Measurements from ENCODE around the gene LRRC71.
A peak's percentile ranks its signal among the peaks of the same experiment; 100 is the strongest.

LRRC71 gene

GRCh38 chr1:156920233-156921052 lies at the start of gene LRRC71:
Gene LRRC71 (plus strand): TSS chr1:156920632. CDS start chr1:156920804, 172 bp downstream.
- DNase-seq (ENCODE audit: low read depth in 2 of 2): peak; percentile 62 to 65

GRCh38 chr1:156873659-156874058 lies 46.8 kb upstream of the LRRC71 start:
- no peak for DNase-seq (ENCODE audit: low read depth in 2 of 2)

DNA sequence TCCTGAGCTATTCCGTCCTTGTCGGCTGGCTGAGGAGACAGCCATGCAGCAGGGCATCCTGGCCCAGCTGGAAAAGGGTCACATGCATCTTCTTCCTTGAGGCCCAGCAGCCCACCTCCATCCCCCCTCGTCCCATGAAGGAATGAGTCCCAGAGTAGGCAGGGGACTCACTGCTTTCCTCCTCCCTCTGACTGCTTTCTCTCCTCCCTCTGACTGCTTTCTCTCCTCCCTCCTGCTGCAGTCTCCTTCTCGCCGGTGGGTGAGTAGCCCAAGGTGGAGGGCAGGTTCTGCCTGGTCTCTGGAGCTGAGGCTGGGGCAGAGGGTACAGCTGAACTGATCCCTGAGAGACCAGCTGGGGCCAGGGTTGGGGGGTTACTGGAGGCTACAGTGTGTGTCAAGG lies 46.3 kb upstream of the LRRC71 start:
- no peak for DNase-seq (ENCODE audit: low read depth in 2 of 2)

- DNase-seq (ENCODE audit: low read depth in 2 of 2): no peak
Measured at GRCh38 chr1:156874572-156875340, 45.7 kb upstream of the LRRC71 start.

DNA sequence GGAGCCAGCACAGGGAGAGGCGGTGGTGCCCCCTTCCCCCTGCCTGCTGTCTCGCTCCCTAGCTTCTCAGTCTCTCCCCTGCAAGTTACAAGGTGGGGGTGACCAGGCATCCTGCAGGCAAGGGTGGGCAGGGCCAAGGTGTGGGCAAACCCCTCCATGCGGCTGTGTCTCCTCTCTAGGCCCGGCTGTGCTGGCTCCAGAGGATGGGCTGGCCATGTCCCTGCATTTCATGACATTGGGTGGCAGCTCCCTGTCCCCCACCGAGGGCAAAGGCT lies 45.2 kb upstream of the LRRC71 start:
- DNase-seq (ENCODE audit: low read depth in 2 of 2): no peak

DNA sequence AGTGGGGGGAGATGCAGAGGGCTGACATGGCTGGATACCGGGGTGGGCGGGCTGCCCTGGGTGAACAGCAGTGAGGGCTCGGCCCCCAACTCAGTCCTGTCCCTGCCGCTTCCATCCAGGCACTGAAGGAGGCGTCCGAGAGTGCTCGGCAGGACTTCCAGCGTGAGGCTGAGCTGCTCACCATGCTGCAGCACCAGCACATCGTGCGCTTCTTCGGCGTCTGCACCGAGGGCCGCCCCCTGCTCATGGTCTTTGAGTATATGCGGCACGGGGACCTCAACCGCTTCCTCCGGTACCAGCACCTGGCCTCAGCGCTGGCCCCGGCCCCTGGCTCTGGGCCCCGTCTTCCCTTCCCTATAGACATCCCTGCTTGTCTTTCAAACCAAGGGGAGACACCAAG lies 44.2 kb upstream of the LRRC71 start:
- no peak for DNase-seq (ENCODE audit: low read depth in 2 of 2)

GRCh38 chr1:156877433-156878170 lies 42.8 kb upstream of the LRRC71 start:
- no peak for DNase-seq (ENCODE audit: low read depth in 2 of 2)

DNA sequence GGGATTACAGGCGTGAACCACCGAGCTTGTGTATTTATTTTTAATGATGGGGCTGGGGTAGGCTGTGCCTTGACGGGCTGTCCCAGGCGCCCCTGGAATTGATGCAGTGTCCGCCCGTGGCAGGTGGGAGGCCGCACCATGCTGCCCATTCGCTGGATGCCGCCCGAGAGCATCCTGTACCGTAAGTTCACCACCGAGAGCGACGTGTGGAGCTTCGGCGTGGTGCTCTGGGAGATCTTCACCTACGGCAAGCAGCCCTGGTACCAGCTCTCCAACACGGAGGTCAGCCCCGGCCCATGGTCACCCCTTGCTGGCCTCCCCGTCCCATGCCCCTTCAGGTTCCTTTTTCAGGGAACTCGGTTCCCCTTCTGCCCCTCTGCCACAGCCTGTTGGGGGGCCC lies 40.6 kb upstream of the LRRC71 start:
- no peak for DNase-seq (ENCODE audit: low read depth in 2 of 2)

- no peak for DNase-seq (ENCODE audit: low read depth in 2 of 2)
Measured at GRCh38 chr1:156880473-156880872, 40.0 kb upstream of the LRRC71 start.

DNA sequence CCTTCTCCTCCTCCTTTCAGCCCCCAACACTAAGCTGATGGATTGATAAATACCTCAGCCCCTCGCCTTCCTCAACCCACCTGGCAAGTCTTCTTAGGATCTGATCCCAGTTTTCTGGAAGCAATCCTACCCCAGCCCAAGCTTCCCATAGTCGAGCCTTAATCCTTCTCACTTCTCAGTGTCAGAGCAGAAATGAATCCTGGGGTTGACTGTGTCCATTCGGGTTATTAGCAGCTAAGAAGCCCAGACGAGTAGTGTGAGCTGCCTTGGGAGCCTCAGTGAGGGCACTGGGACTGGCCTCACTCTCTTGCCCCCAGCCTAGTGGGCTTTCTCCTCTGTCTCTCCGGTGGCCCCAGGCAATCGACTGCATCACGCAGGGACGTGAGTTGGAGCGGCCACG lies 39.3 kb upstream of the LRRC71 start:
- DNase-seq (ENCODE audit: low read depth in 2 of 2): no peak

DNA sequence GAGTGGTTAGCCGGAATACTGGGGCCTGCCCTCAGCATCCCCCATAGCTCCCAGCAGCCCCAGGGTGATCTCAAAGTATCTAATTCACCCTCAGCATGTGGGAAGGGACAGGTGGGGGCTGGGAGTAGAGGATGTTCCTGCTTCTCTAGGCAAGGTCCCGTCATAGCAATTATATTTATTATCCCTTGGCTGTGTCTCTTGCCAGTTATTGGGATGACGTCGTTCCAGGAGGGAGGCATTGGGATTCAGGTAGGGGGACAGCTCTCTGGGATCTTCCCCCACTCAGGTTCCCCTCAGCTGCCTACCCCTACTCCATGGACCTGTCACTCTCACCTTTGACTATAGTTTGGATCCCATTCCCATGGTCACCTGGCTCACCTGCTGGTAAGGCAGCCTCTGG lies 38.8 kb upstream of the LRRC71 start:
- no peak for DNase-seq (ENCODE audit: low read depth in 2 of 2)

DNA sequence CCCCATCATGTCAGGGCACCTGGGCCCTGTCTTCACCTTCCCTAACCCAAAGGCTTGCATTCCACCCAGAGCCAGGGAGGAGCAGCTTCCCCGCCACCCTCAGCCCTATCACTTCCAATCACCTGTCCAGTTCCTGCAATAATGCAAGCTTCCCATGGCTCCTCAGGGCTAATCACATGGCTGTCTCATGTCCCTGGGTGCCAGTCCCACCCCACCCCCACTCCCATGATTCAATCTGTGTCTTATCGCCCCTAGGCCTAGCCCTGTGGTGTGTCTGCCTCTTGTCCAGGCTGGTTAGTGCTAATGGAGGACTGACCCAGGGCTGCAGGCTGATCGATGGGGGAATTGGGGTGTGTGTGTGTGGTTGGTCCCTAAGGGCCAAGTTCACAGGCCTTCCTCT lies 37.9 kb upstream of the LRRC71 start:
- DNase-seq (ENCODE audit: low read depth in 2 of 2): no peak

- no peak for DNase-seq (ENCODE audit: low read depth in 2 of 2)
Measured at GRCh38 chr1:156883919-156884318, 36.5 kb upstream of the LRRC71 start.

DNA sequence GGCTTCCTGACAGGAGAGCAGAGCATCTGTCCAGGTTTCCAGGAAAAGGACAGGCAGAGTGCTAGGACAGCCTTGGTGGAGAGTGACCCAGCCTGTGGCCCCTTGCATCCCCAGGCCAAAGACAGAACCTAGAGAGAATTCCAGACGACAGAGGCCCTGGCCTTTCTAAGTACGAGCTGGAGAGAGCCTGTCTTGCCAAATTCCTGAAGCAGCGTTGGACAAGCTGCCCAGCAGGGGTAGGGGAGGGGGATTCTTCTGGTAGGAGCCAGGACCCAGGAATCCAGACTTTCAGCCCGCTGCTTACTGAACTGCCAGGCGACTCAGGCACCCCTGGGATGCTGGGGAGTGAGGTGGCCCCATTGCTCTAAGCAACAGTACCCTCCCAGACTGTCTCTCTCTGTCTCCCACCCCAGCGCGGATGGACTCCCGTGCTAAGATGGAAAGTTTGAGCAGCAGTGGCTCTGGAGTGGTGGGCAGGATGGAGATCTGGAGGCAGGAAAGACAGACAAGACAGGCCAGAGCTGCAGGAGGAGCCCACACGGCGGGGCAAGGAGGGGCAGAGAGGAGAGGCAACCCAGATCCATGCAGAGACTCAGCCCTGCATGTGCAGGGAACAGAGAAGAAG lies 35.8 kb upstream of the LRRC71 start:
- DNase-seq (ENCODE audit: low read depth in 2 of 2): no peak

- DNase-seq (ENCODE audit: low read depth in 2 of 2): no peak
Measured at GRCh38 chr1:156885314-156885713, 35.1 kb upstream of the LRRC71 start.

DNA sequence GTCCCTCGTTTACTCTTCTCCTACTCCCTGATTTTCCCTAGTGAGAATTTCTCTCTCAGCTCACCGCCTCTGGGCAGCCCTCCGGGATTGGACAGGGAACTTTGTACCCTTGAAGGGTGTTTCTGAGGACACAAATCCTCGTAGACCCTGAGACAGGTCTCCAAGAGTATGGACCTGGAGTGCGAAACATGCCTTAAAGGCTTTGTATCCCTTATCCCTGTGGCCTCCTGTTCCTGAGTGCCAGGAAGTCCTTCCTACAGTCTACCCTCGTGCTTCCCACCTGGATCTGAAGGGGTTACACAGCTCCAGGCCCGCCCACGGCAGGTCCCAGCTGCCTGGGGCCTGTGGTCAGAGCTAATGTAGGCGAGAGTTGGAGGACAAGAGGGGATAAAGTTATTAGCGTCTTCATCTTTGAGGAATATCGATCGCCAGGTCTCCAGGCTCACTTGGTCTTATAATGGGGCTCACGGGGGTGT lies 34.5 kb upstream of the LRRC71 start:
- no peak for DNase-seq (ENCODE audit: low read depth in 2 of 2)

GRCh38 chr1:156886583-156887281 lies 33.7 kb upstream of the LRRC71 start:
- no peak for DNase-seq (ENCODE audit: low read depth in 2 of 2)

DNA sequence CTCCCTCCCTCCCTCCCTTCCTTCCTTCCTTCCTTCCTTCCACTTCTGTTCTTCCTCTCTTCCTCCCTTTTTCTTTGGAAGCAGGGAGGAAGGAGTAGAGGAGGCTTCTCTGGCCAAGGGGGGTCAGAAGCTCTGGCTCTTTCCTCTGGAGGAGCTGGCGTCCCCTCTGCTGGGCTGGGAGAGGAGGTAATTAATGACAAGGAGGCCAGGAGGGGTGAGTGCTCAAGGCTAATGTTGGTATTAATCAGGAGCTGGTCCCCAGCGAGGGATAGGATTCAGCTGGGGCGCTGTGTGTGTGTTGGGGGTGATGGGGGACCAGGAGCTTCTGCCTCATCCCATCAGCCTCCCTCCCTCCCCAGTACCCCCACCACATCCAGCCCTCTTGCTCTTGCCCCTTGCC lies 33.1 kb upstream of the LRRC71 start:
- no peak for DNase-seq (ENCODE audit: low read depth in 2 of 2)

- no peak for DNase-seq (ENCODE audit: low read depth in 2 of 2)
Measured at GRCh38 chr1:156887734-156888133, 32.7 kb upstream of the LRRC71 start.

DNA sequence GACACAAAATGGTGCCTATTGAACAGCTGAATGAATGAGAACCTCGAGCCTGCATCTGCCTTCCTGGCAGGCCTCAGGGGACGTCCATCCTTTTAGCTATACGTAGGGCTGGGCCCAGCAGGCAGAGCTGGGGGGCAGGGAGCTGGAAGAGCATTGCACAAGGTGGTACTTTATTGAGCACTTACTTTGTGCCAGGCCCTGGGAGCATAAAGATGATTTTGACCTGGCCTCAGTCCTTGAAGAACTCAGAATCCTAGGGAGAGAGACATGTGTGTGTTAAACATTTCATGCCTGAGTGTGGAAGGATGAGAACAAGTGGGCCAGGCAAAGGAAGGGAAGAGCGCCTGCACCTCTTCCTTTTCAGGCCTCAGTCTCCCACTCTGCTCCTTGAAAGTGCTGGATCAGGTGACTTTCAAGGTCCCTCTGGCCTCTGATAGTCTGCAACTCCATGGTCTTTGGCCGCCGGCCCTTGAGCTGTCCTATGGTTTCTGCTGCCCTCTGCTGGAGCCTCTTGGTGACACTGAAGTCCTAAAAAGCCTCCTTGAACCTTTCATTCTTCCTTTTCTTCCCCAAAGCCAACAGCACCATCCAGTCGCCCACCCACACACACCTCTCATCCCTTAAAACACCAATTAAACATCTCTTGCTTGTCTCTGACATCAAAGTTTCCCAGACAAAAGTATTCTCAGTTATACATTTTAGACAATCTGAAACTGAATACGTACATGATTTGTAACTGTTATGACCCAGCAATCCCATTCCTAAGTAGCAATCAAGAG lies 30.4 kb upstream of the LRRC71 start:
- DNase-seq (ENCODE audit: low read depth in 2 of 2): peak; percentile 33 to 36

All from stimulated activated CD8-positive, alpha-beta memory T cell treated with anti-CD3 and anti-CD28 coated beads, Interleukin-15, amount 100 ng/mL, for 48 hours (primary cell).